Esophagus muscularis mucosa (tissue), 4 donors: ENCODE results near the gene ATL2.

Experiments used
- EP300 ChIP-seq: sonication (generic); formaldehyde crosslinking; IDR thresholded peaks from one replicate; pipeline ENCODE4 v1.6.1; 2017; ENCODE audit warnings: antibody characterized with exemption
- POLR2A ChIP-seq: fragments of 450-650 bp; IDR thresholded peaks from one replicate; pipeline ENCODE4 v1.6.1; 2017; ENCODE audit warnings: antibody characterized with exemption, moderate library complexity, mild to moderate bottlenecking, low read depth
- POLR2AphosphoS5 ChIP-seq, 2 donors: sonication (generic); formaldehyde crosslinking; IDR thresholded peaks; one replicate each; pipeline ENCODE4 v1.6.1; 2017; ENCODE audit warnings: antibody characterized with exemption in 2 of 2
- TF ChIP-seq, protein P1 (sequence below), 3 experiments: fragments of 200-600 bp in 2 of 3; fragments of 450-650 bp in 1 of 3; sonication (generic) in 2 of 3; IDR thresholded peaks; one replicate each; pipeline ENCODE4 v1.5.1; 2017 to 2019; ENCODE audit warnings: antibody characterized with exemption in 3 of 3, mild to moderate bottlenecking in 2 of 3, moderate library complexity in 1 of 3

- TF ChIP-seq, protein P1, sequence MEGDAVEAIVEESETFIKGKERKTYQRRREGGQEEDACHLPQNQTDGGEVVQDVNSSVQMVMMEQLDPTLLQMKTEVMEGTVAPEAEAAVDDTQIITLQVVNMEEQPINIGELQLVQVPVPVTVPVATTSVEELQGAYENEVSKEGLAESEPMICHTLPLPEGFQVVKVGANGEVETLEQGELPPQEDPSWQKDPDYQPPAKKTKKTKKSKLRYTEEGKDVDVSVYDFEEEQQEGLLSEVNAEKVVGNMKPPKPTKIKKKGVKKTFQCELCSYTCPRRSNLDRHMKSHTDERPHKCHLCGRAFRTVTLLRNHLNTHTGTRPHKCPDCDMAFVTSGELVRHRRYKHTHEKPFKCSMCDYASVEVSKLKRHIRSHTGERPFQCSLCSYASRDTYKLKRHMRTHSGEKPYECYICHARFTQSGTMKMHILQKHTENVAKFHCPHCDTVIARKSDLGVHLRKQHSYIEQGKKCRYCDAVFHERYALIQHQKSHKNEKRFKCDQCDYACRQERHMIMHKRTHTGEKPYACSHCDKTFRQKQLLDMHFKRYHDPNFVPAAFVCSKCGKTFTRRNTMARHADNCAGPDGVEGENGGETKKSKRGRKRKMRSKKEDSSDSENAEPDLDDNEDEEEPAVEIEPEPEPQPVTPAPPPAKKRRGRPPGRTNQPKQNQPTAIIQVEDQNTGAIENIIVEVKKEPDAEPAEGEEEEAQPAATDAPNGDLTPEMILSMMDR (IDR thresholded peaks at IDR 0.05) = no peak
- TF ChIP-seq EP300 = no peak
- no peak for TF ChIP-seq POLR2A
- TF ChIP-seq POLR2AphosphoS5 (IDR thresholded peaks at IDR 0.05) = no peak
Observed at GRCh38 chr2:38260469-38260868, 116.6 kb downstream of the ATL2 start.
